ENCODE measurements around the gene CPLANE1. TPM values are rescaled to one million over a fixed set of nuclear protein-coding genes. Genes with fewer than 3 reads are reported as not detected.

Gene CPLANE1
- polyA plus RNA-seq, 1 donor (not counting 4 experiments of a cell fraction or from before 2014, with no cell fraction given) = 9.2 TPM

- dilution Hi-C loops (cut with MboI; ENCODE audit: extremely low pct_ligation_motif_present, low sequenced_read_pairs) = no loop called here
- H3K9ac ChIP-seq (ENCODE audit: control insufficient read depth, extremely low read depth, insufficient read depth, low read length) = no peak overlapping the region
- H2AFZ ChIP-seq (ENCODE audit: control insufficient read depth, low read length) = no peak overlapping the region
- no peaks in the 10 kb centered on the region for H3K4me1 ChIP-seq (ENCODE audit: control insufficient read depth, extremely low read depth, insufficient read depth, low read length)
- TF ChIP-seq, protein P1, sequence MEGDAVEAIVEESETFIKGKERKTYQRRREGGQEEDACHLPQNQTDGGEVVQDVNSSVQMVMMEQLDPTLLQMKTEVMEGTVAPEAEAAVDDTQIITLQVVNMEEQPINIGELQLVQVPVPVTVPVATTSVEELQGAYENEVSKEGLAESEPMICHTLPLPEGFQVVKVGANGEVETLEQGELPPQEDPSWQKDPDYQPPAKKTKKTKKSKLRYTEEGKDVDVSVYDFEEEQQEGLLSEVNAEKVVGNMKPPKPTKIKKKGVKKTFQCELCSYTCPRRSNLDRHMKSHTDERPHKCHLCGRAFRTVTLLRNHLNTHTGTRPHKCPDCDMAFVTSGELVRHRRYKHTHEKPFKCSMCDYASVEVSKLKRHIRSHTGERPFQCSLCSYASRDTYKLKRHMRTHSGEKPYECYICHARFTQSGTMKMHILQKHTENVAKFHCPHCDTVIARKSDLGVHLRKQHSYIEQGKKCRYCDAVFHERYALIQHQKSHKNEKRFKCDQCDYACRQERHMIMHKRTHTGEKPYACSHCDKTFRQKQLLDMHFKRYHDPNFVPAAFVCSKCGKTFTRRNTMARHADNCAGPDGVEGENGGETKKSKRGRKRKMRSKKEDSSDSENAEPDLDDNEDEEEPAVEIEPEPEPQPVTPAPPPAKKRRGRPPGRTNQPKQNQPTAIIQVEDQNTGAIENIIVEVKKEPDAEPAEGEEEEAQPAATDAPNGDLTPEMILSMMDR (optimal IDR thresholded peaks at IDR 0.05 in 1 of 3, IDR thresholded peaks at IDR 0.05 in 1 of 3, conservative IDR thresholded peaks at IDR 0.05 in 1 of 3; ENCODE audit: extremely low read depth in 1 of 3, insufficient read depth in 2 of 3, low read length in 3 of 3) = no peak
- no peak for TF ChIP-seq EZH2 (IDR thresholded peaks at IDR 0.05; ENCODE audit: low read length)
- no peak overlapping the region for H3K4me3 ChIP-seq (ENCODE audit: control insufficient read depth in 2 of 3, extremely low read depth in 1 of 3, insufficient read depth in 2 of 3, low read depth in 1 of 3, low read length in 3 of 3)
- no peaks in the 10 kb centered on the region for H3K36me3 ChIP-seq (ENCODE audit: control insufficient read depth in 2 of 2, extremely low read depth in 1 of 2, insufficient read depth in 2 of 2, low read length in 2 of 2)
- no peak overlapping the region for H3K27ac ChIP-seq (ENCODE audit: control insufficient read depth, insufficient read depth, low read length)
- H3K27me3 ChIP-seq (ENCODE audit: control insufficient read depth, extremely low read depth, insufficient read depth, low read length) = no peaks in the 10 kb centered on the region
- no peak overlapping the region for H3K4me2 ChIP-seq (ENCODE audit: control insufficient read depth, extremely low read depth, insufficient read depth, low read depth, low read length)
- no peaks in the 10 kb centered on the region for H3K79me2 ChIP-seq (ENCODE audit: control insufficient read depth, insufficient read depth, low read length)
- no peaks in the 10 kb centered on the region for H3K9me1 ChIP-seq (ENCODE audit: control insufficient read depth, extremely low read depth, insufficient read depth, low read length)
- DNase-seq (ENCODE audit: low read depth, low spot score) = no peak
- H4K20me1 ChIP-seq (ENCODE audit: control insufficient read depth, extremely low read depth, insufficient read depth, low read length) = no peaks in the 10 kb centered on the region
- FAIRE-seq = no peak
- peaks cover 2% of the 10 kb centered on the region for H3K9me3 ChIP-seq (ENCODE audit: control insufficient read depth, low read depth, low read length)
Observed at GRCh38 chr5:37132646-37133045, 116.5 kb downstream of the CPLANE1 start.

DNA sequence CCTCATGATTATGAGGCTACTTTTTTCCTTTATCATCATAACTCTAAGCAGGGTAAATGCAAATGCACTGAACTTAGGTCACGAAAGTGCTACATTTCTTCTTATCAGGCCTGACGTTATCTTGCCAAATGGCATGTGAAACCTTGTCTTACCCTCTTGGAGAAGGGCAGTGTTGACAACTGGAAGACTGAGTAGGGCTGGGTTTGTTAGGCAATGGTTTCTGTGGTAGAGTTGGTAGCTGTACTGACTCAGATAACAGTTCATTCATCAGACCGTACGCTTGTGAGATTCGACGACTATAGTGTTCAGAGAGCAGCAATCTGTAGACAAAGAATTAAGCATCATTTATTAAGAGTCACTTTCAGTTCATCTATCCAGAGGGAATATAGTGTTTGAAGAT is 127.7 kb downstream of the CPLANE1 start:
- H3K4me2 ChIP-seq (ENCODE audit: control insufficient read depth, extremely low read depth, insufficient read depth, low read depth, low read length) = no peak overlapping the region
- H3K79me2 ChIP-seq (ENCODE audit: control insufficient read depth, insufficient read depth, low read length) = no peaks in the 10 kb centered on the region
- TF ChIP-seq, protein P1 (optimal IDR thresholded peaks at IDR 0.05 in 1 of 3, IDR thresholded peaks at IDR 0.05 in 1 of 3, conservative IDR thresholded peaks at IDR 0.05 in 1 of 3; ENCODE audit: extremely low read depth in 1 of 3, insufficient read depth in 2 of 3, low read length in 3 of 3) = no peak
- TF ChIP-seq EZH2 (IDR thresholded peaks at IDR 0.05; ENCODE audit: low read length) = no peak
- H3K27ac ChIP-seq (ENCODE audit: control insufficient read depth, insufficient read depth, low read length) = no peak overlapping the region
- DNase-seq (ENCODE audit: low read depth, low spot score) = no peak
- no peak for FAIRE-seq
- no peaks in the 10 kb centered on the region for H3K27me3 ChIP-seq (ENCODE audit: control insufficient read depth, extremely low read depth, insufficient read depth, low read length)
- H3K9me1 ChIP-seq (ENCODE audit: control insufficient read depth, extremely low read depth, insufficient read depth, low read length) = no peaks in the 10 kb centered on the region
- H3K9ac ChIP-seq (ENCODE audit: control insufficient read depth, extremely low read depth, insufficient read depth, low read length) = no peak overlapping the region
- no peak overlapping the region for H2AFZ ChIP-seq (ENCODE audit: control insufficient read depth, low read length)
- no peaks in the 10 kb centered on the region for H3K9me3 ChIP-seq (ENCODE audit: control insufficient read depth, low read depth, low read length)
- H3K36me3 ChIP-seq (ENCODE audit: control insufficient read depth in 2 of 2, extremely low read depth in 1 of 2, insufficient read depth in 2 of 2, low read length in 2 of 2) = peaks cover 0 to 6% of the 10 kb centered on the region in 2 experiments
- dilution Hi-C loops (cut with MboI; ENCODE audit: extremely low pct_ligation_motif_present, low sequenced_read_pairs) = no loop called here
- H4K20me1 ChIP-seq (ENCODE audit: control insufficient read depth, extremely low read depth, insufficient read depth, low read length) = no peaks in the 10 kb centered on the region
- H3K4me1 ChIP-seq (ENCODE audit: control insufficient read depth, extremely low read depth, insufficient read depth, low read length) = no peaks in the 10 kb centered on the region
- H3K4me3 ChIP-seq (ENCODE audit: control insufficient read depth in 2 of 3, extremely low read depth in 1 of 3, insufficient read depth in 2 of 3, low read depth in 1 of 3, low read length in 3 of 3) = no peak overlapping the region
